ENCODE data around the gene EFCAB14.

- TF ChIP-seq CTCF (IDR thresholded peaks at IDR 0.05; ENCODE audit: low read depth, low read length), result no peak
- no peak for TF ChIP-seq EZH2phosphoT487 (IDR thresholded peaks at IDR 0.05; ENCODE audit: low read depth)
Observed at GRCh38 chr1:46718727-46719622, at the start of gene EFCAB14.

Data from OCI-LY3 (cell line).